SU-DHL-6 (cell line): ENCODE data around the gene PDE4D.

ENCODE experiments used
- H2AFZ ChIP-seq: fragments of 200-600 bp; sonication (generic); 2 replicates; pipeline ENCODE4 v1.6.1; 2014; ENCODE audit warnings: low read depth, mild to moderate bottlenecking, moderate library complexity, mixed read lengths, antibody characterized with exemption, low read length; ENCODE audit not compliant: severe bottlenecking
- H3F3A ChIP-seq: fragments of 200-600 bp; shearing (Covaris generic); 2 replicates; pipeline ENCODE4 v1.6.0; 2016; ENCODE audit warnings: antibody characterized with exemption, mild to moderate bottlenecking; ENCODE audit not compliant: insufficient read depth
- H3K27ac ChIP-seq: fragments of 200-600 bp; sonication (generic); 2 replicates; pipeline ENCODE4 v1.5.1; 2016; ENCODE audit warnings: low read depth, mild to moderate bottlenecking, low read length, moderate library complexity, mixed read lengths
- H3K27me3 ChIP-seq: fragments of 200-600 bp; sonication (generic), shearing (Covaris generic); 2 replicates; pipeline ENCODE4 v1.6.0; 2014; ENCODE audit warnings: mild to moderate bottlenecking, low read length
- H3K36me3 ChIP-seq: fragments of 200-600 bp; sonication (generic); 2 replicates; pipeline ENCODE4 v1.6.1; 2014; ENCODE audit warnings: mild to moderate bottlenecking, low read length, mixed read lengths
- H3K4me2 ChIP-seq: fragments of 300-600, 200-600 bp; shearing (Covaris generic), sonication (generic); 2 replicates; pipeline ENCODE4 v1.6.0; 2014; ENCODE audit warnings: low read length, low read depth, mild to moderate bottlenecking; ENCODE audit not compliant: poor library complexity, severe bottlenecking
- H3K4me3 ChIP-seq: fragments of 200-600 bp; sonication (generic); 2 replicates; pipeline ENCODE4 v1.5.1; 2014; ENCODE audit warnings: antibody characterized with exemption, low read length, mild to moderate bottlenecking, mixed read lengths; ENCODE audit not compliant: insufficient read depth, poor library complexity, severe bottlenecking
- H3K79me2 ChIP-seq: fragments of 200-600 bp; sonication (generic); 2 replicates; pipeline ENCODE4 v1.6.1; 2014; ENCODE audit warnings: mild to moderate bottlenecking, low read length, moderate library complexity; ENCODE audit not compliant: insufficient read depth
- H3K9ac ChIP-seq: fragments of 200-600 bp; sonication (generic); 2 replicates; pipeline ENCODE4 v1.7.0; 2014; ENCODE audit warnings: mild to moderate bottlenecking, low read length
- H3K9me2 ChIP-seq: fragments of 200-600 bp; sonication (generic); replicated peaks from 2 replicates; pipeline ENCODE4 v1.6.1; 2014; ENCODE audit warnings: low read length; ENCODE audit not compliant: insufficient read depth
- H3K9me3 ChIP-seq: fragments of 200-600 bp; sonication (generic); 2 replicates; pipeline ENCODE4 v1.6.1; 2014; ENCODE audit warnings: low read length, mixed read lengths; ENCODE audit not compliant: insufficient read depth
- H4K20me1 ChIP-seq: fragments of 200-600 bp; sonication (generic); 2 replicates; pipeline ENCODE4 v1.6.1; 2014; ENCODE audit warnings: low read depth, mild to moderate bottlenecking, antibody characterized with exemption, low read length, moderate library complexity, mixed read lengths
- CTCF ChIP-seq: fragments of 200-600 bp; sonication (generic); IDR thresholded peaks from one replicate; pipeline ENCODE4 v1.5.1; 2017; ENCODE audit warnings: antibody characterized with exemption, mild to moderate bottlenecking, low read length, moderate library complexity; ENCODE audit not compliant: insufficient read depth, poor library complexity, severe bottlenecking
- EZH2phosphoT487 ChIP-seq: fragments of 200-600 bp; sonication (generic), shearing (Covaris generic); conservative IDR thresholded peaks from 2 replicates; pipeline ENCODE4 v1.6.1; 2018; ENCODE audit warnings: mild to moderate bottlenecking, antibody characterized with exemption, low read length, moderate library complexity, mixed read lengths

The PDE4D gene

GRCh38 chr5:59789894-59790293 lies 103.6 kb downstream of the PDE4D start:
- Histone ChIP-seq H3K9me2 (no peaks in the 10 kb centered on the region), H2AFZ (peak overlapping the region; percentile 59), H3K79me2 (no peaks in the 10 kb centered on the region), H3F3A (no peaks in the 10 kb centered on the region), H4K20me1 (no peaks in the 10 kb centered on the region), H3K4me3 (no peak overlapping the region), H3K9ac (no peak overlapping the region), H3K27ac (no peak overlapping the region), H3K9me3 (no peaks in the 10 kb centered on the region), H3K4me2 (peak overlapping the region; percentile 29), H3K27me3 (no peaks in the 10 kb centered on the region), H3K36me3 (no peaks in the 10 kb centered on the region)
- no peak for TF ChIP-seq EZH2phosphoT487
- no peak for TF ChIP-seq CTCF

- Histone ChIP-seq H3K36me3 (no peaks in the 10 kb centered on the region), H3K9me3 (no peaks in the 10 kb centered on the region), H3K9ac (no peak overlapping the region), H4K20me1 (no peaks in the 10 kb centered on the region), H2AFZ (no peak overlapping the region), H3F3A (no peaks in the 10 kb centered on the region), H3K4me2 (no peak overlapping the region), H3K27me3 (no peaks in the 10 kb centered on the region), H3K27ac (no peak overlapping the region), H3K79me2 (no peaks in the 10 kb centered on the region), H3K4me3 (no peak overlapping the region), H3K9me2 (no peaks in the 10 kb centered on the region)
- no peak for TF ChIP-seq CTCF
Observed at GRCh38 chr5:59789197-59789596, 104.3 kb downstream of the PDE4D start.

- Histone ChIP-seq H3K9ac (no peak overlapping the region), H3K4me2 (no peak overlapping the region), H3K9me3 (no peaks in the 10 kb centered on the region), H3K79me2 (no peaks in the 10 kb centered on the region), H4K20me1 (no peaks in the 10 kb centered on the region), H3K4me3 (no peak overlapping the region), H3F3A (no peaks in the 10 kb centered on the region), H3K27ac (no peak overlapping the region), H3K9me2 (no peaks in the 10 kb centered on the region), H3K27me3 (no peaks in the 10 kb centered on the region), H2AFZ (no peak overlapping the region), H3K36me3 (no peaks in the 10 kb centered on the region)
- TF ChIP-seq EZH2phosphoT487 (no peak), CTCF (no peak)
Observed at GRCh38 chr5:59786334-59786805, 107.2 kb downstream of the PDE4D start.
